Epidermal melanocyte (primary cell): ENCODE measurements around the gene FER.

Experiments used
- DNase-seq: peaks from one replicate; pipeline ENCODE4 v3.0.0; 2011; ENCODE audit warnings: low spot score; ENCODE audit not compliant: insufficient read length

The FER gene

DNA sequence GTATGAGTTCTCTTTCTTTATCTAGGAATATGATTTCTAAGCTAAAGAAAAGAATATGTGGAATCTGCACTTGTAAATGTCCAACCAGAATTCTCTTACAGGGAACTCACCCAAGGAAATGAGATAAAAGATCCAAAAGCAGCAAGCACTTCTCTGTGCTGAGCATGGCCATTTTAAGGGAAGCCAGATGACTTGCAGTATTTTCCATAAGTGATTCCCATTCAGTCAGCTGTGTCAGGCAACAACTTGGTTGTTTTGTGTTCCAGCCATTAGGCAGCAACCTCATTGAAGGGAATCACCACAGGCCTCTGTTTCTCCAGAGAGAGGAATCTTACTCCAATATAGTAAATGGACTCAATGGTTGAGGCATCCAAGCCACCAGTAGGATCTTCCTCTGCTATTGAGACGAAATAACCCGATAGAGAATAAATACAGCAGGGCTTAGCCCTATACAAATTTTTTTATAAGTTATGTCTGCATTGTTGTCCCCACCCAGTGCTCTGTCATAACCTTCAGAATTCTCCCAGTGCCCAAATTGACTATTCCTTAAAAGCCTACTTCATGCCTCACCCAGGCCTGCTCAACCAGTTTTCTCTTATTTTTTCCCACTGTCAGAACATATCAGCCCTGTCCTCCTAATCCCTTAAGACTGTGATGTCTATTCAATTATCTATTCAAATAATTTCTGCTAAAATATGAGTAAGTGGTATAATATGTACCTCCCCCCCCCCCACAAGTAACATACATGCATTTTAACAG lies 425.5 kb downstream of the FER start:
- no peak for DNase-seq

- no peak for DNase-seq
These were observed 429.5 kb downstream of the FER start for GRCh38 chr5:109177227-109177626.

- no peak for DNase-seq
These were observed 430.1 kb downstream of the FER start for GRCh38 chr5:109177782-109178181.

GRCh38 chr5:109180668-109181067 lies 433.0 kb downstream of the FER start:
- DNase-seq = no peak

GRCh38 chr5:109186759-109187158 lies 439.1 kb downstream of the FER start:
- DNase-seq = no peak

DNA sequence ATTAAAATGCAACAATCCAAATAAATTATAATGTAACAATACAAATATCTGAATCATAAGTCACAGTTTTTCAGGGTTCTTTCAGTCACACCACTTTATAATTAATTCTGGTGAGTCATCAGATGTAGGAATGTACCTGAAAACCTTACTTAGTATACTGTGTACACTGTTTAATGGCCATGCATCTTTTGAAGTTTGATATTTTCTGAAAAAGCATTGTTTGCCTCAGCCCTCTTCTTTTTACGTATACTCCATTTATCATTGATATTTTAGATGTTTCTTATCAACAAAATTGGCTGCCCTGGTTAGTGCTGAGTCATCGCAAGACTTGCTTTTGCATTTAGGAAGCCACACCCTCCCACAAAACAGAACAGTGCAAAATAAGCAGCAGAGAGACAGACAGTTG lies 443.5 kb downstream of the FER start:
- DNase-seq = no peak

DNA sequence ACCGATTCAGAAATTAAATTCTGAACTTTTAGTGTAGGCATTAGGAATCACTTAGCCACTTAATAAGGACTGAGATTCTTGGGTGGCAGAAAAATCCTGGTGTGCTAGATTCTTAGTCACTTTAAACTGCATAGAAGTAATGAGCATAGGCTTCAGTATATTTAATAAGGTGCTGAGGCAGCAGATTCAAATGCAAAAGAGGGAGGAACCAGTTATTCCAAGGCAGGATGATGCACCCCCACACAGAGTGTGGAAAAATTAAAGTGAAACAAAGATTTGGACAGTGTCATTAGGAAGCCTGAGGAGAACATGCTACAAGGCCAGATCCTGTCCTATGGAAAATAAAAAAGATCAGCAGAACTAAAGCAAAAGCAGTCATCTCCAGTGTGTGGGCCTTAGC lies 444.3 kb downstream of the FER start:
- DNase-seq = no peak

DNA sequence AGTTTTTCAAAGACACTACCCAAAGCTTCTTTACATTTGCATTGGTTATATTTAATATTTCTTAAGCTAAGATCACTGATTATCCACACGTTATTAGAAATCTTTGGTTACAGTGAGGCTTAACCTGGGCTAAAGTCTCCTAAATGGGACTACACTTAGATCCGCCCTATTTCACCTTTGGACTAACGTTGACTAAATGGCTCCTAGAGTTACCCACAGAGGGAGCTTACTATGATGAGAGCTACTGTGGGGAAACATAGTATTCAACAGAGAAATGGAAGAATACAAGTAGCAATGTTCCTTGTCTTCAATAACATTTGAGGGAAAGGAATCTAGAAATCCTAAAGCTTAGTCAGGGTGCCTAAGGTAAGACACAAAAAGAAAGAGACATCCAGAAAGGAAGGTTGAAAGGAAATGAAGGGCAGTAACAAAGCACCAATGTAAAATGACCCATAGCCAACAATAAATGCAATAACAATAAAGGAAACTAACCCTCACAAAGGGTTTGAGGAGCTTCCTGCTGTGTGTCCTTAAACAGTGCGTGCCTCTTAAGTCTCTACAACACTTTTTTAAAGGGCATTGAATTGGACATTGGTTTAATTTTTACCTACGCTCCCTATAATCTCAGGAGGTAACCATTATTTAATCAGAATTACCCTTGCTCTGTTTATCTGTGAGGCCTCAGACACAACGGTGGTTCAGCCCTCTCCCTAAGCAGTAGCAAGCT lies 445.0 kb downstream of the FER start:
- DNase-seq = no peak

DNA sequence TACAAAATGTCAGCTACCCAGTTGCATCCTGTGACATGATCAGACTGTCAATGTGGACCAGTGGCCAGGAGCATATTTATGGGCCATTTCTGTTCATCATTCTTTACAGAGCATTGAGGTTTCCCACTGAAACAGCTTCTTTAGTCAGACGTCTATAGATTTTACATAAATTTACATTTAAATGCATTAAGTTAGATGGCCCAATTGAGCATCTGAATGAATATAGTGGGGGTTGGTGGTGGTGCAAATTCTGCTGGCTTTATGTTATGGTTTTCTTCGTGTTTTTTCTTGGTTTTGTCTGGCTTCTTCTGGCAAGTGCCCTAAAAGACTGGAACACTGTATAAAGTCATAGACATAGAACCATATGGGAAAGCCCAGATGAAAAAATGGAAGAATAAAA lies 448.0 kb downstream of the FER start:
- no peak for DNase-seq

- DNase-seq = no peak
These were observed 448.6 kb downstream of the FER start for GRCh38 chr5:109196087-109196822.

GRCh38 chr5:109196823-109197160 lies 449.1 kb downstream of the FER start:
- no peak for DNase-seq

- DNase-seq = no peak
These were observed 451.6 kb downstream of the FER start for GRCh38 chr5:109199289-109199688.

- no peak for DNase-seq
These were observed 452.3 kb downstream of the FER start for GRCh38 chr5:109199799-109200620.

- no peak for DNase-seq
These were observed 467.3 kb downstream of the FER start for GRCh38 chr5:109215040-109215439.

- no peak for DNase-seq
These were observed 471.1 kb downstream of the FER start for GRCh38 chr5:109218818-109219217.

- DNase-seq = no peak
These were observed 475.8 kb downstream of the FER start for GRCh38 chr5:109223531-109223930.

DNA sequence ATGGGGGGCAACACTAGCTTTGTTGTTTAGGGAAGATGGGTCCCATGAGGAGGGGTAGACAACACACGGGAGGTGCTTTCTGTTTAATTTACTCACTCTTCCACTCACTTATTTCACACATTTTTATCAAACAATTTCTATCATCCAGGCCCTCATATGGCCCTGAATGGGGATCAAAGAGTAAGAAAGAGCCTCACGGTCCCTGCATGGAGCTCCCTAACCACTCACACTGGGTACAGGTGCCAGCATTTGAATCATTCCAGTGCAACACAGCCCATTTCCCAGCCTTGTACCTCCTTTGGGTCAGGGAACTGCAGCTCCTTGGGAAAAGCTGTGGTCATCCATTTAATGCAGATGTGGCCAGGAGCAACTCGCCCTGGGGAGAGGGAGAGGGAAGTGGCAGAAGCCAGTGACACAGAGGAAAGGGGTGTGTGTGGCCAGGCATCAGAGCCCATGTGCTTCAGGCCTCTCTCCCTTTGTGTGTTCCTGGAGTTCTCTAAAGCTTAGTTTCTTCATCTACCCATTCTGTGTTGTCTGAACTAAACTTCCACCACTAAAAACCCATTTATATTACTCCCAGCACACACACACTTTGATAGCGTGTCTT lies 476.7 kb downstream of the FER start:
- DNase-seq = no peak

- no peak for DNase-seq
These were observed 478.3 kb downstream of the FER start for GRCh38 chr5:109225716-109226625.

DNA sequence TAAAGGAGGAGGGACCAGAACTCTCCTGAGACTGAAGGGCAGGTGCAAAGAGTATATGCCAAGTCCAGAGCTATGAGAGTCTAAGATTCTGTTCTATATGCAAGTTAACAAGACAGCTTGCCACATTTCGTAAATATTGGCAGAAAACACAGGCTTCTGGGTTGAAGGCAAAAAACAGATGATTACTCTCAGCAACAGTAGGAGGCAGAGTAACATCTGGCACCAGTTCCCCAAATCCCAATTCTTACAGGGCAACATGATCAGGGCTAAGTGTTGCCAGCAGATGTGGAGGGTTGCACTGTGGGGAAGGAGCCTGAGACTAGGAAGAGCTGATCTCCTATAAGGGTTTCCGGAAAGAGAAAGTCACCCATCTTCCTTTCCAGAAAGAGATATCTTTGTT lies 482.7 kb downstream of the FER start:
- no peak for DNase-seq

- DNase-seq = no peak
These were observed 483.6 kb downstream of the FER start for GRCh38 chr5:109231331-109231730.
